Stomach (tissue), 9 donors: ENCODE results near the gene CEMP1. TPM values are rescaled to one million over a fixed set of nuclear protein-coding genes. Genes with fewer than 3 reads are reported as not detected.

ENCODE experiments used
- DNase-seq, 2 donors: peaks; one replicate each; pipeline versions ENCODE4 v3.0.0 to v3.0.0-alpha.2; 2013 to 2019
- H3K27ac ChIP-seq, 5 donors: fragments of 200-600 bp in 4 of 5; sonication (generic) in 4 of 5; one replicate each; pipeline ENCODE4 v1.5.1; 2013 to 2019; ENCODE audit warnings: mild to moderate bottlenecking in 1 of 5, moderate library complexity in 1 of 5
- H3K27me3 ChIP-seq, 3 donors: fragments of 200-600 bp; sonication (generic); one replicate each; pipeline ENCODE4 v1.5.1; 2017 to 2019; ENCODE audit warnings: mixed run types in 1 of 3
- H3K36me3 ChIP-seq, 4 donors: fragments of 200-600 bp; sonication (generic); 1 replicate in 3 of 4; 2 replicates in 1 of 4; pipeline ENCODE4 v1.5.1; 2016 to 2019
- H3K4me1 ChIP-seq, 4 donors: fragments of 200-600 bp; sonication (generic); one replicate each; pipeline ENCODE4 v1.5.1; 2016 to 2019
- H3K4me3 ChIP-seq, 4 donors: fragments of 200-600 bp; sonication (generic) in 3 of 4; one replicate each; pipeline ENCODE4 v1.5.1; 2016 to 2019; ENCODE audit warnings: mild to moderate bottlenecking in 1 of 4
- H3K9me3 ChIP-seq, 4 donors: fragments of 200-600 bp; sonication (generic); one replicate each; pipeline ENCODE4 v1.5.1; 2016 to 2019
- CTCF ChIP-seq, 7 experiments: fragments of 450-650 bp in 4 of 7; fragments of 200-600 bp in 3 of 7; sonication (generic) in 3 of 7; IDR thresholded peaks; one replicate each; pipeline ENCODE4 v1.5.1; 2016 to 2019; ENCODE audit warnings: antibody characterized with exemption in 7 of 7, control low read depth in 2 of 7, mild to moderate bottlenecking in 1 of 7
- EP300 ChIP-seq: sonication (generic); formaldehyde crosslinking; IDR thresholded peaks from one replicate; pipeline ENCODE4 v1.6.1; 2017; ENCODE audit warnings: antibody characterized with exemption
- POLR2A ChIP-seq, 4 donors: fragments of 450-650 bp; IDR thresholded peaks; one replicate each; pipeline ENCODE4 v1.6.1; 2016; ENCODE audit warnings: antibody characterized with exemption in 4 of 4, control low read depth in 2 of 4, mild to moderate bottlenecking in 1 of 4, moderate library complexity in 1 of 4
- POLR2AphosphoS5 ChIP-seq, 3 donors: sonication (generic); formaldehyde crosslinking; IDR thresholded peaks; one replicate each; pipeline ENCODE4 v1.6.1; 2016; ENCODE audit warnings: antibody characterized with exemption in 3 of 3
- WGBS, 5 donors: extraction: QIAGEN DNeasy Blood & Tissue Kit in 3 of 5; methylation state at CpG; one replicate each; pipeline versions ENCODE4 v1.1.5 to v1.1.7; 2013 to 2018; 5-methylcytosine and 5-hydroxymethylcytosine counted together
- intact Hi-C: fragments of 100-400 bp; cut with DNase I; formaldehyde crosslinking; loops from one replicate; pipeline ENCODE4 v1.15.1; 2023; ENCODE audit warnings: low total_unique reads
- polyA plus RNA-seq, 3 donors: library from polyadenylated mRNA; stranded (reverse); fragments of 200-250 nt; gene quantifications; one replicate each; pipeline ENCODE4 v1.2.3, GENCODE V29; 2013
- total RNA-seq, 5 donors: library from RNA; depleted of rRNA; stranded (reverse); fragments of >200 nt; gene quantifications; one replicate each; pipeline versions ENCODE4 v1.1.0 to v1.2.3, GENCODE V29; 2014 to 2016
- donor health status: healthy with polysubstance abuse.
- donor health status: Bipolar disorder and iron deficiency.
- donor health status: healthy.

Gene CEMP1
- total and polyA plus RNA-seq, 8 donors: 0.43 to 0.61 (median 0.58) TPM; not detected in 5

DNA sequence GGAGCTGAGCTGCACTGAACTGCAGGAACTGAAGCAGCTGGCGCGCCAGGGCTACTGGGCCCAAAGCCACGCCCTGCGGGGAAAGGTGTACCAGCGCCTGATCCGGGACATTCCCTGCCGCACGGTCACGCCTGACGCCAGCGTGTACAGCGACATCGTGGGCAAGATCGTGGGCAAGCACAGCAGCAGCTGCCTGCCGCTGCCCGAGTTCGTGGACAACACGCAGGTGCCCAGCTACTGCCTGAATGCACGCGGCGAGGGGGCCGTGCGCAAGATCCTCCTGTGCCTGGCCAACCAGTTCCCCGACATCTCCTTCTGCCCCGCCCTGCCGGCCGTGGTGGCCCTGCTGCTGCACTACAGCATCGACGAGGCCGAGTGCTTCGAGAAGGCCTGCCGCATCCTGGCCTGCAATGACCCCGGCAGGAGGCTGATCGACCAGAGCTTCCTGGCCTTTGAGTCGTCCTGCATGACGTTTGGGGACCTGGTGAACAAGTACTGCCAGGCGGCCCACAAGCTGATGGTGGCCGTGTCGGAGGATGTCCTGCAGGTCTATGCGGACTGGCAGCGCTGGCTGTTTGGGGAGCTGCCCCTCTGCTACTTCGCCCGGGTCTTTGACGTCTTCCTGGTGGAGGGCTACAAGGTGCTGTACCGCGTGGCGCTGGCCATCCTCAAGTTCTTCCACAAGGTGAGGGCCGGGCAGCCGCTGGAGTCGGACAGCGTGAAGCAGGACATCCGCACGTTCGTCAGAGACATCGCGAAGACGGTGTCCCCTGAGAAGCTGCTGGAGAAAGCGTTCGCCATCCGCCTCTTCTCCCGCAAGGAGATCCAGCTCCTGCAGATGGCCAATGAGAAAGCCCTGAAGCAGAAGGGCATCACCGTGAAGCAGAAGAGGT is 34.7 kb downstream of the CEMP1 start:
- no peak for TF ChIP-seq CTCF (IDR thresholded peaks at IDR 0.05)
- no peak for TF ChIP-seq POLR2AphosphoS5 (IDR thresholded peaks at IDR 0.05)
- no peak for TF ChIP-seq EP300
- TF ChIP-seq POLR2A (IDR thresholded peaks at IDR 0.05): no peak
- intact Hi-C loops: loop anchor here (5.0 to 10.0 kb wide), 2 partner anchors 154 to 302 kb away; partner anchors contain the start of genes ABCA3 and CASKIN1
- DNase-seq: no peak
- WGBS, 5 donors: 92 to 95% (median 94%) methylated on average over 30 to 62 of the region's 62 CpGs
- H3K9me3 ChIP-seq: no peaks in the 10 kb centered on the region
- H3K27me3 ChIP-seq: no peaks in the 10 kb centered on the region
- H3K4me1 ChIP-seq: peaks cover 10 to 32% (median 22%) of the 10 kb centered on the region in 4 donors
- H3K4me3 ChIP-seq: no peak overlapping the region
- H3K36me3 ChIP-seq: peaks cover 0 to 57% (median 42%) of the 10 kb centered on the region in 4 donors
- no peak overlapping the region for H3K27ac ChIP-seq

- 92 to 95% (median 95%) methylated on average over 5 of the region's 5 CpGs for WGBS, 5 donors
- Histone ChIP-seq H3K9me3 (no peaks in the 10 kb centered on the region), H3K4me1 (peaks cover 3 to 24% (median 15%) of the 10 kb centered on the region in 4 donors), H3K27me3 (no peaks in the 10 kb centered on the region), H3K4me3 (no peak overlapping the region), H3K27ac (no peak overlapping the region), H3K36me3 (peaks cover 0 to 61% (median 51%) of the 10 kb centered on the region in 4 donors)
- TF ChIP-seq EP300 (no peak), POLR2AphosphoS5 (IDR thresholded peaks at IDR 0.05) (no peak), CTCF (IDR thresholded peaks at IDR 0.05) (no peak), POLR2A (IDR thresholded peaks at IDR 0.05) (no peak)
- intact Hi-C loops: loop anchor here (5.0 to 10.0 kb wide), 2 partner anchors 153 to 300 kb away; partner anchors contain the start of genes ABCA3 and CASKIN1
- no peak for DNase-seq
Observed at GRCh38 chr16:2495041-2495440, 36.2 kb downstream of the CEMP1 start.

- Histone ChIP-seq H3K9me3 (no peaks in the 10 kb centered on the region), H3K4me3 (no peak overlapping the region), H3K36me3 (peaks cover 0 to 61% (median 48%) of the 10 kb centered on the region in 4 donors), H3K27ac (no peak overlapping the region), H3K4me1 (peaks cover 3 to 24% (median 15%) of the 10 kb centered on the region in 4 donors), H3K27me3 (no peaks in the 10 kb centered on the region)
- intact Hi-C loops: loop anchor here (5.0 to 10.0 kb wide), 2 partner anchors 152 to 300 kb away; partner anchors contain the start of genes ABCA3 and CASKIN1
- 79 to 93% (median 86%) methylated on average over 5 of the region's 5 CpGs for WGBS, 5 donors
- TF ChIP-seq POLR2A (IDR thresholded peaks at IDR 0.05) (no peak), EP300 (no peak), CTCF (IDR thresholded peaks at IDR 0.05) (no peak), POLR2AphosphoS5 (IDR thresholded peaks at IDR 0.05) (no peak)
- no peak for DNase-seq
Observed at GRCh38 chr16:2494616-2495015, 36.6 kb downstream of the CEMP1 start.

DNA sequence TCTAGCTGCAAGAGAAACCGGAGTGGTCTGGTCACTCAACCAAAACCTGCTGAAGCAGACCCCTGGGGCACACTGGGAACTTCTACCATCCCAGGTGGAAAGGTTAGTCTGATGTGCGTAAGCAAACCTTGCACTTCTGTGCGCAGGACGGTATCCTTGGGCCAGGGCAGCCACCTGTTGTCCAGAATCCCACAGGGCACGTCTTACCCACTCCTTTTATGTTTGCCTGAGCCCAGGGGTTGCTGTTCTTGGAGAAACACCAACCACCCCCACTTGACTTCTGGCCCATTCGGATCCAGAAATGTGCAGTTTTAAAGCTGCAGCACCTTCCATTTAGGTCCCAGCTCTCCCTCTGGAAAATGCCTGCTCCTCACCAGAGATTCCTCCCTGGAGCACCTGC is 37.6 kb downstream of the CEMP1 start:
- no peak for DNase-seq
- Histone ChIP-seq H3K27me3 (no peaks in the 10 kb centered on the region), H3K36me3 (peaks cover 0 to 51% (median 38%) of the 10 kb centered on the region in 4 donors), H3K27ac (no peak overlapping the region), H3K4me3 (no peak overlapping the region), H3K9me3 (no peaks in the 10 kb centered on the region), H3K4me1 (peaks cover 3 to 15% (median 12%) of the 10 kb centered on the region in 4 donors)
- 73 to 92% (median 88%) methylated on average over 6 of the region's 6 CpGs for WGBS, 5 donors
- intact Hi-C loops: loop anchor here (10.0 kb wide), 1 partner anchor 299 kb away; the partner anchor contains the start of gene CASKIN1
- TF ChIP-seq POLR2A (IDR thresholded peaks at IDR 0.05): no peak
- TF ChIP-seq POLR2AphosphoS5 (IDR thresholded peaks at IDR 0.05): no peak
- no peak for TF ChIP-seq CTCF (IDR thresholded peaks at IDR 0.05)
- no peak for TF ChIP-seq EP300
